Fibroblast of skin of scalp (primary cell): Measurements from ENCODE around the gene FPR1.
"Not testable (repeated sequence)": the region's sequence is repeated elsewhere in the genome, so short reads cannot be mapped to it uniquely, and the experiment has no call there.

Experiments
- DNase-seq: peaks from one replicate; pipeline ENCODE4 v3.0.0-alpha.2; 2013

The FPR1 gene

DNA sequence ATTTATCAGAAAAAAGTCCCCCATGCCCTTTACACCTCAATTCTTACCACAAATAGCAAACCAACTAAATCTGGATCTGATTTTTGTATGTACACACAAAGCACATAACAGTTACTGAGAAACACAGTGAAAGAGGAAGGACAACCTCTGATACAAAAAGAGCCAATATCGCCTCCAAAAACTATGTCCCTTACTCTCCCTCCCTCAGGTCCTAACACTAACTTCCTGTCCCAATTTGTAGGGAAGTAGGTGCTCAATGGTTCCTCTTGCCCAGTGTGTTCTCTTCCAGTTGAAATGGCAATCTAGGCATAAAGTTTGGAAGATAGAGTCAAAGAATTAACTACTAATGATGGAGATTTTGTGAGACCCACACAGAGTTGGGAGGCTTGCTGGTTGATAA, 27.5 kb upstream of the FPR1 start:
- no peak for DNase-seq

GRCh38 chr19:51777570-51778462, 26.1 kb upstream of the FPR1 start:
- peak; percentile 82 for DNase-seq

DNA sequence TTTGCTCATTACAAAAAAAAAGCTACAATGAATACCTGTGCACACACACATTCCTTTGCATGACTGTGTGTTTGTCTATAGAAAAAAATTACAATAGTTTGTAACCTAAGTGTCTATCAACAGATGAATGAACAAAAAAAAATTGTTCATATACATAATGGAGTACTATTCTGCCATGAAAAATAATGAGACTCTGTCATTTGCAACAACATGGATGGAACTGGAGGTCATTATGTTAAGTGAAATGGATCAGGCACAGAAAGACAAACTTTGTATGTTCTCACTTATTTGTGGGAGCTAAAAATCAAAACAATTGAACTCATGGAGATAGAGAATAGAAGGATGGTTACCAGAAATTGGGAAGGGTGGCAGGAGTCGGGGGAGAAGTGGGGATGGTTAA, 24.9 kb upstream of the FPR1 start:
- DNase-seq: not testable (repeated sequence)

GRCh38 chr19:51772977-51773376, 21.3 kb upstream of the FPR1 start:
- no peak for DNase-seq

DNA sequence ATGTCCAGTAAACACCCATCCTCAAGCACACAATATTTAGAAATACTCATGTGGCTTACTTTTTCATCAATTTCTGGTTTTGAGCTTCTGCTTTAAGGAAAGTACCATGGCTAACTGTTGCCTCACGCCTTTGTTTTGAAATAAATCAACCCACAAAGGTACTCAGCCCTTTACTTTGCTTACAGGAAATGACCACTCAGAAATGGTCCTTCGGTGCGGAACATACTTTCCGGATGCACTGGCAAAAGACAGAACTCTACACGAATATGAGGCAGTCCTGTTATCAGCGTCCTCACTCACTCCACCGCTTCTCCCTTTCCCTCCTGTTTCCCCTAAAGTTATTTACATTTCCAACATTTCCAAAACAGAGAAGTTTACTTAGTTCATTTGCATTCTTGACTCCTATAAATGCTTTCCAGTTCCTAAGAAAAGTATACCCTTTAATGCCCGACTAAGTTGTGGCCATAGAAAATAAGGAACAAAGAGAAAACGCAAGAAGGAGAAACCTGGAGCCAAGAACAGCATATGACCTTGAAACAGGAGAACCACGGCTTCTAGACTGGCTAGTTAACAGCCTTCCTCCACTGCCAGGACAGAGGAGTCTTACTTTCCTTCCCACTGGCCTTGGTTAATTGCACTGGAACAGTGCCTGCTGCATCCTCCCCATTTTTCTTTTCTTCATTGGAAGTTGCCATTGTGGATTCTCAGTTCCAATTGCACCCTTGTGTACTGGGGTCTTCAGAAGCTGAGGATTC, 19.9 kb upstream of the FPR1 start:
- no peak for DNase-seq

GRCh38 chr19:51766461-51766860, 14.8 kb upstream of the FPR1 start:
- no peak for DNase-seq

DNA sequence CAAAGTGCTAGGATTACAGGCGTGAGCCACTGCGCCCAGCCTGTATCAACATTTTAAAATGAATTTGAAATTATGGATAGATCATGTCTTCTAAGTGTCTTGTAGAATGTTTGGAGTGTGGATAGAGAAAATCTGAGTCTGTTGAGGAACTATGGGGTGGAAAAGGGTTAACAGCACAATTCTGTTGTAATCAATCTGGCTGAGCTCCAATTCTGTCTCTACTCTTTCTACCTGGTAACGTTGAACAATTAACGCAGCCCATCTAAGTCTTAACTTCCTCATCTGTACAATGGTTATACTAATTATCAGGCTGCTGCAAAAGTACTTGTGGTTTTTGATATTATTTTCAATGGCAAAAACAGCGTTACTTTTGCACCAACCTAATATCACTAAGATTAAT, 13.4 kb upstream of the FPR1 start:
- DNase-seq: no peak

DNA sequence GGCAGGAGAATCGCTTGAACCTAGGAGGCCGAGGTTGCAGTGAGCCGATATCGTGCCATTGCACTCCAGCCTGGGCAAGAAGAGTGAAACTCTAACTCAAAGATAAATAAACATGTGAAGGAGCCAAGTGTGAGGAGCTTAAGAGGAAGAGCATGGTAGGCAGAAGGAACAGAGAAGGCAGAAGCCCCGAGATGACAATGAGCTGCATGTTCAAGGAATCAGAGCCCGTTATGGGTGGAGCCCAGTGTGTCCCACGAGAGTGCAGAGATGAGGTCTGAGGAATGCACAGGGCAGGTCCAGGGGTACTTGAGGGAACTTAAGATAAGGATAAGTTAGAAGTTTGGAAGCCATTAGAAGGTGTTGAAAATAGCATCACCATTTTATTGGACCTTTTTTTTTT, 10.0 kb upstream of the FPR1 start:
- DNase-seq: no peak

DNA sequence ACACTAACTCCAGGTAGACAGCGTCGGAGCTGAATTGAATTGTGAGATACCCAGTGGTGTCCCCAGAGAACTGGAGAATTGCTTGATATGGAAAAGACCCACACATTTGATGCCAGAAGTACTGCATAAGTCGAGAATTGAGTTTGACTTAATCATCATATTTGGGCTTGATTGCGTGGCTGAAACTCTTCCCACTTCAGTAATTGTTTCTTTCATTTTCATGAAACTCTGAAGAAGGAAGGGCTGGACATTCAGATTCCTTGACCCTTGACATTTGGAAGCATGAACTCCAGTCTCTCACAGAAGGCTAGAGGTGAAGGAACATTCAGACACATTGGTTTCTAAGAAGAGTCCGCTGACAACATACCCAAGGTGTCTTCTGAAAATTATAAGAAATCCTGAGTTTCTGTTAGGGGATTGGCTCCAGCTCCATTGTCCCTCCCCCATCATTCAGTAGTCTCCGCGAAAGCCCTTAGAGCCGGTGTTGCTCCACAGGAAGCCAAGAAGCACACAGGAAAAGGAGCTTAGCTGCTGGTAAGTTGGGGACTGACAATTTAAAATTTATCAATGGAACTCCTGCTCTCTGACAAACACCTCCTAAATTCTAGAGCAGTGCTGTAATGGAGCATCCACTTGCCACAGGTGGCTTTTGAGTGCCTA, 9.1 kb upstream of the FPR1 start, which contains the start of gene FPR2:
FPR2 (plus strand) TSS at position 484 of the 660 bp plus-strand sequence. CDS start 7,479 bp downstream, outside the sequence.
- DNase-seq: no peak

DNA sequence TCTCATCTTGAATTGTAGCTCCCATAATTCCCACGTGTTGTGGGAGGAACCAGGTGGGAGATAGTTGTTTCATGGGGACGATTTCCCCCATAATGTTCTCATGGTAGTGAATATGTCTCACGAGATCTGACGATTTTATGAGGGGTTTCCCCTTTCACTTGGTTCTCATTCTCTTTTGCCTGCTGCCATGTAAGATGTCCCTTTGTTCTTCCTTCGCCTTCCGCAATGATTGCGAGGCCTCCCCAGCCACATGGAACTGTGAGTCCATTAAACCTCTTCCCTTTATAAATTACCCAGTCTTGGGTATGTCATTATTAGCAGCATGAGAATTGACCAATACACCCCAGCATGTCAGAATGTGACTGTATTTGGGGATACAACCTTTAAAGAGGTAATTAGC, 3.9 kb upstream of the FPR1 start:
- no peak for DNase-seq

DNA sequence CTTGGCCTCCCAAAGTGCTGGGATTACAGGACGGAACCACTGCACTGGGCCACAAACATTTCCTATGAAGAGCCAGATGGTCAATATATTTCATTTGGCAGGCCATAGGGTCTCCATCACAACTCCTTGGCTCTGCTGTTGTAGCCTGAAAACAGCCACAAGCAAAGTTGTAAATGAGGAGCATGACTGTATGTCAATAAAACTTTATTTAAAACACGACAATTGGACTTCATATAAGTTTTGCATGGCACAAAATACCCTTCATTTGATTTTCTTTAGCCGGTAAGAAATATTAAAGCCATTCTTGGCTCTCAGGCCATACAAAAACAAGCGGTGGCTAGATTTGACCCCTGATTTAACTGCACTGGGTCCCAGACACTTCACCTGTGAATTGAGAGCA, 3.1 kb upstream of the FPR1 start:
- DNase-seq: no peak

GRCh38 chr19:51754109-51754508, 2.4 kb upstream of the FPR1 start:
- no peak for DNase-seq

GRCh38 chr19:51750400-51751094, 1.1 kb downstream of the FPR1 start:
- DNase-seq: peak; percentile 47

DNA sequence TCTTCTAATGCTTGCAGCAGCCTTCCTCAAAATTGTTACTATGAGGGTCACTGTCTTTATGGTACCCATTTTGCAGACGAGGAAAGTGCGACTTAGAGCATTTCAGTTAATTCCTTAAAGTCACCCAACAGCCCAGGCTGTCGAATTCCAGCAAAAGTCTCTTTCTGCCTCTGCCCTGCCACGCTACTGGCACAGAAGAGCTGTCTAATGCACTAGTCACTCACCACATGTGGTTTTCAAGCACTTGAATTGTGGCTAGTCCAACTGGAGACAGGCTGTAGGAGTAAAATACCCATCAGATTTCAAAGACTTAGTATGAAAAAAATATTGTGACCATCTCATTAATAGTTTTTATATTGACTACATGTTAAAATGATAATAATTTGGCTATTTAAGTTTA, 1.7 kb downstream of the FPR1 start:
- peak; percentile 70 for DNase-seq

DNA sequence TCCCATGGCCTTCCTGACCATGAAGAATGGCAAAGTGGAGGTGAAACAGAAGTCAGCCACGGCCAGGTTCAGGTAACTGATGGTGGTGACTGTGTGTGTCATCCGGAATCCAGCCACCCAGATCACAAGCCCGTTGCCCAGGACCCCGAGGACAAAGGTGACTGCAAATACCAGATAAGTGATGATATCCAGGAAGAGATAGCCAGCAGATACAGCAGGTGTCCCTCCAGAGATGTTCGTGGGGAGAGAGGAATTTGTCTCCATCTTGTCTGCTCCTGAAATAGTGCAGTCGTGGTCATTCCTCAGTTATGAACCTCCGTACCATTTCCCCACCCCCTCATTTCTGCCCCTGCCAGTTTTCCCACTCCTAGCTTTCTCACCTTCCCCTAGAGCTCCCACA, 4.9 kb downstream of the FPR1 start:
- no peak for DNase-seq

DNA sequence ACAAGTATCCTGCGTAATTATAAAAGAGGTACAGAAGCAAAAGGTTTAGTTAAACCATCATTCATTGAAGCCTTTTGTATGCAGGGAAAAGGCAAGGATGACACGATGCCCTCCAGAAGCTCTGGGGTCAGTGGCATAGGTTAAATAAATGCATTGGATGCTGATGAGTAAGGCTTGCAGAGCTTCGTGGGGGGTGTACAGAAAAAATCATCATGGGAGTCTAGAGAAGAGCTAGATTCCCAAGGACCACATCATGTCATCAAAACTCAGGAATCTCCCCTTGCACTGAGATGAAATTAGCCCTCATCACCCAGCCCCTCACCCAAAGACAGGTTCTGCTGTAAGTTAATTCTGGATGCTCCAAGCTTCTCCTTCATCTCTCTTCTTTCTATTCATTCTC, 8.3 kb downstream of the FPR1 start:
- DNase-seq: peak; percentile 81

DNA sequence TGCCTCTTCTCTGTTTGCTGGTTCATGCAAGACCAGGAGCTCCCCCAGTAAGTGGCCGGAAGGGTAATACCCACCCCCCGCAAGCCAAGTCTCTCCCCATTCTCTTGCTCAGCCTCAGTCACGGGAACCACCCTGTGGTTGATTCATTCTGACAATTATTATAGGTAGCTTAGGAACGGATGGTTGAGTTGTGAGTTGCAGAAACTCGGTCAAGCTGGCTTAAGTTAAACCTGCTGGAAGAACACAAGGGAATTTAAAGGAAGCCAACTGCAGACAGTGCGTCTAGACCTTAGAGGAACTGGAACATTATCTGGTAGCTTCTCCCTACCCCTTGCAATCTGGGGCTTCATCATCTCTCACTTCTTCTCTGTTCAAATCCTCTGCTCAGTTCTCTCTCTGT, 8.9 kb downstream of the FPR1 start:
- peak; percentile 87 for DNase-seq

DNA sequence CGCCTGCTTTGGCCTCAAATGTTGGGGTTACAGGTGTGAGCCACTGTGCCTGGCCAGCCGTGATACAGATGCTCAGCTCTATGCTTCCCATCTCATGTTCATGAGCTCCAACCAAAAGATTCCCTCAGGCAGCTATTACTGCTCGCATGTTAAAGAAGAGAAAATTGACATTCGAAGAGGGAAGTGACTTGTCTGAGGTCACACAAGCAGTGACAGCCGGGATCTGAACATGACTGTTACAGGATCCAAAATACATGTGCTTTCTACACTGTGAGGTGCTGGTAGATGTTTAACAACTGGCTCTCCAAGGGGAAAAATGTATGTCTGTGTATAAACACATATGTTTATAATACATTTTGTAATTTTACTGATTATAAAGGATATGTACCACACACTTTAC, 11.3 kb downstream of the FPR1 start:
- DNase-seq: no peak

DNA sequence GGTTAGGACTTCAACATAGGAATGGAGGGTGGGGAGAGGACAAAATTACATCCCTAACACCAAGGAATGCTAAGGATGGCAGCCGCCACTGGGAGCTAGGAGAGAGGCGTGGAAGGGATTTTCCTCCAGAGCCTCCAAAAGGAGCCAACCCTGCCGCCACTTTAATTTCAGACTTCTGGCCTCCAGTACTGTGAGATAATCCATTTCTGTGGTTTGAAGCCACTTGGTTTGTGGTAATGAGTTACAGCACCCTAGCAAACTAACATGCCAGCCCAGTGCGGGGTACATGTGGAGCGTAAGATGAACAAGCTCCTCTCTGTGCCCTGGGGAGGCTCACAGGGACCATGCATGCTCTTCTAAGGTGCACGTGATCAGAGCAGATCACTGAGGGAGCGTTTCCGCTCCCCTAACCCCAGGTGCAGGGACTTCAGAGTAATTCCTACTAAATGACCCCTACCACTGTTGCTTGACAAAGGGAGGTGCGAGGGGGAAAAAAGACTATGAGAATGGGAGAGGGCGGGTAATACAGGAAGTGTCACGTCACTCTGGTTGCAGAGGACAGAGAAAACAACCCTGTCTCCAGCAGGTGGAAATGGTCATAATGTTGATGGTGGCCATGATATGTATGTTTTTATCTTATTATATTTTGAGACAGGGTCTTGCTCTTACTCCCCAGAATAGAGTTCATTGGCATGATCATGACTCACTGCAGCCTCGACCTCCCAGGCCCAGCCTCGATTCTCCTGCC, 12.0 kb downstream of the FPR1 start:
- DNase-seq: peak; percentile 44

DNA sequence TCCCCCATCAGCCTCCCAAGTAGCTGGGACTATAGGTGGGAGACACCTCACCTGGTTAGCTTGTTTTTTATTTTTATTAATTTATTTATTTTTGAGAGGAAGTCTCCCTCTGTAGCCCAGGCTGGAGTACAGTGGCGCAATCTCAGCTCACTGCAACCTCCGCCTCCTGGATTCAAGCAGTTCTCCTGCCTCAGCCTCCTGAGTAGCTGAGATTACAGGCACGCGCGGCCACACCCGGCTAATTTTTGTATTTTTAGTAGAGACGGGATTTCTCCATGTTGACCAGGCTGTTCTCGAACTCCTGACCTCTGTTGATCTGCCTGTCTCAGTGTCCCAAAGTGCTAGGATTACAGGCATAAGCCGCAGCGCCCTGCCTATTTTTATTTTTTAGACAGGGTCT, 13.2 kb downstream of the FPR1 start:
- not testable (repeated sequence) for DNase-seq

DNA sequence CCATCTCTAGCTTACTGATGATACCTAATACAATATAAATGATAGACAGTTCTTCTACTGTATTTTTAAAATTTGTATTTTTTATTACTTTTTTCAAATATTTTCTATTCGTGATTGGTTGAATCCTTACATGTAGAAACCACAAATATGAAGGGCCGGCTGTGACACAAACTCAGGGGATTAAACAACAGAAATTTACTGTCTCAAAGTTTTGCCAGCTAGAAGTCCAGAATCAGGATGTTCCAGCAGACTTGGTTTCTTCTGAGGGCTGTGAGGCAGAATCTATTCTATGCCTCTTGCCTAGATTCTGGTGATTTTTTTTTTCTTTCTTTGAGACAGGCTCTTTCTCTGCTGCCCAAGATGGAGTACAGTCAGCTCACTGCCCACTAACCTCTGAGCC, 13.8 kb downstream of the FPR1 start:
- DNase-seq: no peak

DNA sequence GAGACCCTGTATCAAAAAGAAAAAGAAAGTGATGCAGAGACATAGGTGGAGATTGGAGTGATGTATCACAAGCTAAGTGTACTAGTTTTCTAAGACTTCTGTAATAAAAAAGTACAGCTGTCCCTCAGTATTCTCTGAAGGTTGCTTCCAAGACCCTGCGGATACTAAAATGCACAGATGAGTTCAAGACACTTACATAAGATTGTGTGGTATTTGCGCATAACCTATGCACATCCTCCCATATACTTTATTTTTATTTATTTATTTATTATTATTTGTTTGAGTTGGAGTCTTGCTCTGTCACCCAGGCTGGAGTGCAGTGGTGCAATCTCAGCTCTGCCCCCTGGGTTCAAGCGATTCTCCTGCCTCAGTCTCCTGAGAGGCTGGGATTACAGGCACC, 14.3 kb downstream of the FPR1 start:
- DNase-seq: no peak
